ENCODE measurements around the gene RNASE13. TPM values are rescaled to one million over a fixed set of nuclear protein-coding genes. Genes with fewer than 3 reads are reported as not detected.
"Not testable (repeated sequence)": the region's sequence is repeated elsewhere in the genome, so short reads cannot be mapped to it uniquely, and the experiment has no call there.

Gene RNASE13
- total RNA-seq, 1 donor from 2014 or later = not detected

- no peak for DNase-seq (ENCODE audit: low read depth, low spot score)
These were observed 8.3 kb upstream of the RNASE13 start for GRCh38 chr14:21042918-21043317.

GRCh38 chr14:21041676-21042433, 7.2 kb upstream of the RNASE13 start, which contains the start of gene RNASE7:
RNASE7 (plus strand) TSS chr14:21042362; CDS start chr14:21042993, 631 bp downstream.
- DNase-seq (ENCODE audit: low read depth, low spot score) = no peak

GRCh38 chr14:21040941-21041340, 6.3 kb upstream of the RNASE13 start:
- not testable (repeated sequence) for DNase-seq (ENCODE audit: low read depth, low spot score)

- no peak for DNase-seq (ENCODE audit: low read depth, low spot score)
These were observed 5.8 kb upstream of the RNASE13 start for GRCh38 chr14:21040370-21040925.

- DNase-seq (ENCODE audit: low read depth, low spot score) = no peak
These were observed 5.2 kb upstream of the RNASE13 start for GRCh38 chr14:21039585-21040369.

GRCh38 chr14:21038441-21039422, 4.1 kb upstream of the RNASE13 start:
- DNase-seq (ENCODE audit: low read depth, low spot score) = no peak

- no peak for DNase-seq (ENCODE audit: low read depth, low spot score)
These were observed 2.5 kb upstream of the RNASE13 start for GRCh38 chr14:21037156-21037555.

- DNase-seq (ENCODE audit: low read depth, low spot score) = no peak
These were observed 2.1 kb upstream of the RNASE13 start for GRCh38 chr14:21036751-21037150.

GRCh38 chr14:21033133-21033698, 1.4 kb downstream of the RNASE13 start:
- no peak for DNase-seq (ENCODE audit: low read depth, low spot score)

- DNase-seq (ENCODE audit: low read depth, low spot score) = no peak
These were observed 2.1 kb downstream of the RNASE13 start for GRCh38 chr14:21032326-21033132.

GRCh38 chr14:21030531-21030930, 4.1 kb downstream of the RNASE13 start:
- no peak for DNase-seq (ENCODE audit: low read depth, low spot score)

- DNase-seq (ENCODE audit: low read depth, low spot score) = no peak
These were observed 4.7 kb downstream of the RNASE13 start, which contains the start of gene TPPP2 for GRCh38 chr14:21029917-21030316. TPPP2 (plus strand) TSS chr14:21030217; CDS start chr14:21030582, 365 bp downstream.

- DNase-seq (ENCODE audit: low read depth, low spot score) = no peak
These were observed 7.7 kb downstream of the RNASE13 start for GRCh38 chr14:21026988-21027315.

- no peak for DNase-seq (ENCODE audit: low read depth, low spot score)
These were observed 8.2 kb downstream of the RNASE13 start for GRCh38 chr14:21026274-21026987.

GRCh38 chr14:21025371-21026273, 9.0 kb downstream of the RNASE13 start:
- no peak for DNase-seq (ENCODE audit: low read depth, low spot score)

- DNase-seq (ENCODE audit: low read depth, low spot score) = no peak
These were observed 9.8 kb downstream of the RNASE13 start, which contains the start of gene NDRG2 for GRCh38 chr14:21024585-21025370. NDRG2 (minus strand) TSS chr14:21025061; CDS start chr14:21023315, 1,746 bp downstream.

Data from pulmonary artery endothelial cell (primary cell).